Left colon (tissue), 2 donors: ENCODE measurements around the gene TPSAB1. TPM values are rescaled to one million over a fixed set of nuclear protein-coding genes. Genes with fewer than 3 reads are reported as not detected.
A peak's percentile ranks its signal among the peaks of the same experiment; 100 is the strongest.

ENCODE experiments used
- ATAC-seq: fragments of 200-7000 bp; cut with Tn5 transposase; one replicate; pipeline ENCODE4 v1.9.1; 2020; ENCODE audit warnings: mild to moderate bottlenecking, moderate library complexity
- DNase-seq, 2 donors: peaks; one replicate each; pipeline ENCODE4 v3.0.0-alpha.2; 2020
- intact Hi-C, 2 donors: fragments of 100-400 bp; cut with DNase I in 1 of 2; cut with micrococcal nuclease in 1 of 2; formaldehyde crosslinking; loops; one replicate each; pipeline versions ENCODE4 v1.11.2 to v1.14.0; 2022; cut with DNase I, micrococcal nuclease
- total RNA-seq, 2 donors: library from RNA; stranded (reverse); fragmentation: NEBNext Ultra II Directional; extraction: Animal tissue kit (Norgen Biotek cat#: 25700); gene quantifications; one replicate each; pipeline ENCODE4 v1.2.1, GENCODE V29; 2021
- donor health status: DM: no; HTN: no; CAD: no.
- donor health status: DM: yes; HTN: yes; CAD: no.

TPSAB1 gene
- total RNA-seq, 2 donors from 2014 or later, result 5.7 to 49.9 TPM

- DNase-seq (no peak), ATAC-seq (no peak)
- intact Hi-C loops, result no loop called here
Observed at GRCh38 chr16:1289477-1289866, 49.0 kb downstream of the TPSAB1 start.

- intact Hi-C loops, result no loop called here
- ATAC-seq (no peak), DNase-seq (no peak)
Observed at GRCh38 chr16:1290063-1290501, 49.6 kb downstream of the TPSAB1 start.

- intact Hi-C loops, result no loop called here
- ATAC-seq (peak; percentile 67), DNase-seq (no peak)
Observed at GRCh38 chr16:1290860-1291575, 50.5 kb downstream of the TPSAB1 start.

DNA sequence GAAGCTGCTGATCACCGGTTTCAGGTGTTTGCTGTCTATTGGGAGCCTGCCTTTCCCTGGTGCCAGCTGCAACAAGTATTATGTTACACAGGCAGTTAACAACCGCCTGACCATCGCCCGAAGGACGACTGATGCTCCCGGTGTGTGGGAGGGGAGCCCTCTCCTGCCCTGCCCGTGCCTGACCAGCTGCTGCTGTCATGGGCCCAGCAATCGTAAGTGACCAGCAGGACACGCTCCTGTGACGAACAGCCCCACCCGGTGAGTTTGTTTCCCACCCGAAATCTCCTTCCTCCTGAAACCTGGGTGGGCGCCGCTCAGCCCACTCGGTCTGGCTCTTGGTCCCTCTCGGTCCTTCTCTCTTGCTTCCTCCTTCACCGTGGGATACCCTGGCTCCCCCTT lies 51.1 kb downstream of the TPSAB1 start:
- no peak for DNase-seq
- peak; percentile 38 for ATAC-seq
- intact Hi-C loops, result no loop called here

Other genes starting within 250 kb of the TPSAB1 start
- gene SSTR5, start 168.0 kb upstream of the TPSAB1 start, total RNA-seq, result under 1 TPM in 1 of 2 donors, not detected in 1; 0.25 TPM
- not detected for gene C1QTNF8, start 144.5 kb upstream of the TPSAB1 start, total RNA-seq
- 10 to 100 TPM in 1 of 2 donors, 1 to 10 TPM in 1; 3.8 to 15.6 TPM for gene CACNA1H, start 87.6 kb upstream of the TPSAB1 start, total RNA-seq
- gene TPSG1, start 15.4 kb upstream of the TPSAB1 start, total RNA-seq, result 100 to 1,000 TPM in 1 of 2 donors, 10 to 100 TPM in 1; 60.7 to 124 TPM
- 10 to 100 TPM in 1 of 2 donors, 1 to 10 TPM in 1; 6.4 to 18.6 TPM for gene TPSB2, start 10.5 kb upstream of the TPSAB1 start, total RNA-seq
- gene TPSD1, start 15.4 kb downstream of the TPSAB1 start, total RNA-seq, result 1 to 10 TPM in 1 of 2 donors, under 1 TPM in 1; 0.18 to 2.8 TPM
- gene UBE2I, start 68.9 kb downstream of the TPSAB1 start, total RNA-seq, result 10 to 100 TPM; 76.6 to 87.1 TPM
- 10 to 100 TPM in 1 of 2 donors, 1 to 10 TPM in 1; 7.5 to 12.3 TPM for gene BAIAP3, start 92.9 kb downstream of the TPSAB1 start, total RNA-seq
- 10 to 100 TPM; 50.7 to 54.4 TPM for gene TSR3, start 111.2 kb downstream of the TPSAB1 start, total RNA-seq
- 10 to 100 TPM; 57.6 to 61.8 TPM for gene GNPTG, start 111.2 kb downstream of the TPSAB1 start, total RNA-seq
- 10 to 100 TPM; 14.7 to 15.0 TPM for gene UNKL, start 174.0 kb downstream of the TPSAB1 start, total RNA-seq
- 10 to 100 TPM; 11.6 to 17.2 TPM for gene UQCC4, start 180.0 kb downstream of the TPSAB1 start, total RNA-seq
- not detected for gene PERCC1, start 190.4 kb downstream of the TPSAB1 start, total RNA-seq
- under 1 TPM; 0.55 to 0.59 TPM for gene CCDC154, start 203.9 kb downstream of the TPSAB1 start, total RNA-seq
- gene CLCN7, start 234.3 kb downstream of the TPSAB1 start, total RNA-seq, result 10 to 100 TPM; 42.3 to 44.9 TPM
- not detected for gene PTX4, start 248.2 kb downstream of the TPSAB1 start, total RNA-seq